GM19467 (cell line): ENCODE data around the gene CACHD1.

Experiments used
- ATAC-seq: cut with Tn5 transposase; IDR thresholded peaks from one replicate; pipeline ENCODE4 v1.9.1; 2021; ENCODE audit warnings: mild to moderate bottlenecking, moderate library complexity; ENCODE audit not compliant: unreplicated experiment

Gene CACHD1

DNA sequence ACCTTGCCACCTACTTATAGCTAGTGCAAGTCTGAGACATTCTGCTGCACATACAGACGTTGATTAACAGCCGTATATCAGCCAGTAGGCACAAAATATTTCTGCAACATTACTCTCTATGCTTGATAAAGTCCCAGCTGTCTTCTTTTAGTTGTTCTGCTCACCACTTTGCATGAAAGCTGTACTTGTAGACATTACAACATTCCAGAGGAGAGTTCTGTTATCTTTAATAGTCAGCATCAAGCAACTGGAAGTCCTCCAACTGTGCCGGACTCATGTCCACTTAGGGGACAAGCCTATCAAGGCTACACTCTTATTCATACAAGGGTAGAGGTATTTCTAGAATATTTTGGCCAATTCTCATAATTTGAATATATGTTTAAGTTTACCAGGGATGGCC is 50.0 kb downstream of the CACHD1 start:
- ATAC-seq, result no peak

DNA sequence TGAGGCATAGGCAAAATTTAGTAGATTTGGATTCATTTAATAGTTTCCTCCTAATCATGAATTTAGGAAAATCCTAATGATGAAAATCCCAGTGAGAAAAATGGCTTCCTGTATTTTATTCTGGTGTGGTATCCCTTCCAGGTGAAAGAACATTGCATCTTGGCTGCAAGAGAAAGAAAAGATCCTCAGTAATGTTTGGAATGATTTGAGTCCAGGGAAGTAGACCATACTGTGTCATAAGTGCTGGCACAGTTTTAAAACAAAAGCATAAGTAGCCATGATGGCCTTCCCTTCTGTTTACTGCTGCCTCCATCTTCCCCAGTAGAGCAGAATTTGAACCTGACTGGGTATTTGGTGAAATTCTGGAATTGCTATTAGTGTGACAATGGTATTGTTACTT is 52.8 kb downstream of the CACHD1 start:
- ATAC-seq, result no peak

DNA sequence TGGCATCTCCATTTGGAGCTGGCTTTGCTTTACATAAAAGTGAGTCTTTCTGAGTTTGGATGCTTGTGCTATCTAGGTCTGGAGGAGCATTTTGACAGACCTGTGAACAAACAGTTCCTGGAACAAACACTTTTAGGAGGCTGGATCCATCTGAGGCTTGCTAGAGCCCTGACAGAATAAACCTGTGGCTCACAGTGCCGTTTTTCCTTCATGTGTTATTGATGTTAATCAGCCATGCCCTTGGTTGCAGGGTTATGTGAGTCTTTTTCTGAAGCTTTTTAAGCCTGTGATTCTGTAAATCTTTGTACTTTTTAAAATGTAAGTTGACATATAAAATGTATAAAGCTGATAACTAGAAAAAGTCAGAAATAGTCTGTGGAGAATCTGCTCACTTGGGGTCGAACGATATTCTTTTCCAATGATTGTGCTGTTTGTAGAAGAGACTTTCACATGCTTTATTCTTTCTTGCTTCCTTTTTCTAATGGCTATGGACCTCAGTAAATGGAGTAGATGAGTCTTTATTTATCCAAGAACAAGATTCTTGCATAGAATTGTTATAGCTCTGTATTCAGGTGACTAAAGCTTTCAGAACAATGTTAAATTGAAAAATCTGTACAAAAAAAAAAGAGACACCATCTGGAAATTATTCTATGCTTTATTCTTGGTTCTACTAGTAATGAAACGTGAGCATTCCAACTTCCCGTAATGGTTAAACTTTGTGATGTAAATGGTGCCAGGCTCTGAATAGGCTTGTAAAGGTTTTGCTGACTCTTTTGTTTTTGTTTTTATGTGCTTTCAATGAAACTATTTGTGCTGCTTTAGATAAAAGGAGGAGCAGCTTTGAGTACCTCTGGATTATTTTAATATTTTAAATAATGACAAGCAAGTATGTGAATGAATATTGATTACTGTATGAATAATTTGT is 53.7 kb downstream of the CACHD1 start:
- no peak for ATAC-seq

DNA sequence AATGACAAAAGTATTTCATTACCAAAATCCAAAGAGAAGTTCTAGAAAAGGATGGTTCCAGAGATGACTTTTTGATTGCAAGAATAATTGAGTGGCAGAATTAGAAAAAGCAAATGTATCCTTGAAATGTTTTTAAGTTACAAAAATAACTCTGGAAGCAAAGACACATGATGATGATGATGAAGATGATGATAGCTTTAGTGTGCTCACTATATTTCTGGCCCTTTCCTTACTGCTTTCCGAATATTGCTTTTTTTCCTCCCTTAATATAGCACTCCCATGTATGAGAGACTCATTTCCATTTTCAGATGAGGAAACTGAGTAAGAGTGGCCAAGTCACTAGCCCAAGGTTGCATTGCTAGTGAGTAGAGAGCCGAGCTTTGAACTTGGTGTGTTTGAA is 54.7 kb downstream of the CACHD1 start:
- ATAC-seq, result no peak

DNA sequence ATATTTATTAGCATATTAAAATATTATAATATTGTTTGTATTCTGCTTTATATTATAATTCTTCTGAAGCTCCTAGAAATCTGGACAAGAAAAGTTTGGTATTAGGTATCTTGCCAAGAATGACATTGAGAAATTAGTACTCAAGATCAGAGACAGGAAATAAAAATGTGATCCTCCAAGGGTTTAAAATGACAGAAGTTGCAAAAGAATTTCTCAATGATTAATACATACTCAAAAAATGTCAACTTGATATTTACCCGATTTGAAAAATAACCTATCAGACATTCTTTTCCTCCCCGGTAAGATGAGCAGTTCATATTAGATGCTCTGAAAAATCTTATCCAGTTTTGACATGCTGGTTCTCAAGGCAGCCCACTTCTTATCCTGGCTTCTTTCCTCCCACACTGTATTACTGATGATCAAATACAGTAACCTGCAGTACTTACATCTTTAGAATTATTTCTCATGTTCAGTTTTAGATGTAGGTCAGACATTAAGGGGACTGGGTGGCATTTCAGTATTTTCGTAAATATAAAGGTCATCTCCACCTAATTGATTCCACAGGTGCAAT is 55.3 kb downstream of the CACHD1 start:
- no peak for ATAC-seq

DNA sequence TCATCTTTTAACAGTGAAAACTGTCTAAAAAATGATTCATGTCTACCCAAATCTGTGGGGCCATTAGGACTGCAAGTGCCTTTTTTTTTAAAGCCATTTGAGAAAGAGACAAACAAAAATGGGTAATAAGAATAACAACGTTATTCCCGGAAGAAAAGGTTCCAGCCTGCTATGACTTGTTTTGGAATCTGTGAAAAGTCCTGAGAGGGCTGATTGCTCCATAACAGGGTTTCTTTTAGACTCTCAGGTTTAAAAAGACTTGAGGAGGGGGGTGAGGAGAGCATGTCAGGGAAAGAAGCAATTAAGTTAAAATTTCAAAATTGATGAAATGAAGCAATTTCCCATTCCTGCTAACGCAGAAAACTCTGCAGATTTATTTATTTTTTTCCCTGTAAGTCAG is 56.4 kb downstream of the CACHD1 start:
- no peak for ATAC-seq

DNA sequence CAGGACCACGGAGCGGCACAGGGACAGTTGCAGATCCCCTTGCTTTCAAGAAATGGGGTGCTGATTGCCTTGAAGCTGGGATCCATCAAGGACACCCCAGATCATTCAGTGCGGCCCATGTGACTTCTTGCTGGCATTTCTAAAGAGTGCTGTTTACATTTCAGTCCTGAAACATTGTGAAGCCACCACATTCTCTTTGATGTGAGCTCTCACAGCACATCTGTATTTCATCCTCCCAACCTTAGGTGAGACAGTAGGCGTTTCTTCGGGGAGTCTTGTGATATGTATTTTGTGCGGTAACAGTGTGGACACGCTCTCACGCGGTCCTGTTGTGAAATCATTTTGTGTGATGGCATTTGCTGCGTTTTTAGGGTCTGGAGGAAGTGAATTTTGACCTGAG is 57.2 kb downstream of the CACHD1 start:
- ATAC-seq, result no peak

DNA sequence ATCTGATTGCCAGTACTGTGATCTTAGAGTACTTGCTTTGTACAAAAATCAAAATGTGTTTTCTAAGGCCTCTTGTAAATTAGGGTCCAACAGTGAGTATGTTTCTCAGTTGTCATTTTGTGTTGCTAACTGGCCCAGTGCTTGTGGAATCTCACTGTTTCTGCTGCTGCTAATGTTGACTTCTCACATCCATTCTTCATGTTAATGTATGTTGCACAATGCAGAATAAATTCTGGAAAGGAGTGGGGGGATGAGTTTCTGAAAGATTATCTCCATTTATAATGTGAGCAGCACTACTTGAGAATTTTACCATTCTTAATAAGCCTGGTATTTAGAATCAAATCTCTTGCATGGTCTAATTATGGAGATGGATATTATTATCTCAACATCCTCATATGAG is 57.9 kb downstream of the CACHD1 start:
- no peak for ATAC-seq

DNA sequence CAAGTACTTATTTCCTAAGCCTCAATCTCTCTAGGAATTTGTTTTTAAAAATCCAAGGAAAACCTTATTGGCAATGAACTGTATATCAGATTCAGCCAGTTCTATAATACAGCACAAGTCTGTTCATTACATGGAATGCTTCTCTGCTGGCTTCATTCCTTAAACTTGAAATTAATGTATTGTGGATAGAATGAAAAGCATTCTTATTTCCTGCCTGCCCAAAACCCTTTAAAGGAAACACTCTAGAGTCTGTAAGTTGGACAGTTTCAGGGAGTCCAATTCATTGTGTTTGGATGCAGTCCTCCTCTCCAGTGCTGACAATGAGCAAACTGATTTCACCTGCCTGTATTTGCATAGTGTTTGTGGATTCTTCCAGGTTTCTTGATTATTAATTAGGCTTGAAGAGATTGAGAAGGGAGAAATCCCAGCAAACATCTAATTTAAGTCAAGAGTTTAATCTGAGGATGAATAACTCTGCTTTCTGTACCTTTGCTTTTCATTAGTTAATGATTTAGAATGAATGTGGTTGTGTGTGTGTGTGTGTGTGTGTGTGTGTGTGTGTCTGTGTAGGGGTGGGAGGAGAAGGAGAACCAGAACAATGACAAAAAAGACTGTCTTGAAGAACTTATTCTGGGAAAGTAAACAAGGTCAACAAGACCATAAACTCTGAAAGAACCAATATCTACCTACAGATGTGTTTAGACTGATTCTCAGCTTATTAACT is 61.2 kb downstream of the CACHD1 start:
- ATAC-seq, result no peak

DNA sequence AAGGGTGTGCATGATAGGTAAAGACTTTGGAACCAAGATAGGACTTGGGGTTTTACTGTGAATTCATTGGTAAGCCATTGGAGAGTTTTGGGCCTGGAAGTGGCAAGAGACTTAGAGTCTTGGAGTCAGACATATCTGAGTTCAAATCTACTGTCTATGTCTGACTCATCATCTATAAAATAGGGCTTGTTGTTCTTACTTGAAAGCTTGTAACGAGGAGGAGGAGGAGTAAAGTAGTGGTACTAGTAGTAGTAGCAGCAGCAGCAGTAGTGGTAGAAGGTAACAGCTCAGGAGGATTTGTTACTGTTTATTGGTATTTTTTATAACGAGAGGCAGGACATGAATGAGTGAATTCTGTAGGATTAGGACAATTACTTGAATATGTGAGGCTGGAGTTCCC is 62.7 kb downstream of the CACHD1 start:
- ATAC-seq, result no peak

DNA sequence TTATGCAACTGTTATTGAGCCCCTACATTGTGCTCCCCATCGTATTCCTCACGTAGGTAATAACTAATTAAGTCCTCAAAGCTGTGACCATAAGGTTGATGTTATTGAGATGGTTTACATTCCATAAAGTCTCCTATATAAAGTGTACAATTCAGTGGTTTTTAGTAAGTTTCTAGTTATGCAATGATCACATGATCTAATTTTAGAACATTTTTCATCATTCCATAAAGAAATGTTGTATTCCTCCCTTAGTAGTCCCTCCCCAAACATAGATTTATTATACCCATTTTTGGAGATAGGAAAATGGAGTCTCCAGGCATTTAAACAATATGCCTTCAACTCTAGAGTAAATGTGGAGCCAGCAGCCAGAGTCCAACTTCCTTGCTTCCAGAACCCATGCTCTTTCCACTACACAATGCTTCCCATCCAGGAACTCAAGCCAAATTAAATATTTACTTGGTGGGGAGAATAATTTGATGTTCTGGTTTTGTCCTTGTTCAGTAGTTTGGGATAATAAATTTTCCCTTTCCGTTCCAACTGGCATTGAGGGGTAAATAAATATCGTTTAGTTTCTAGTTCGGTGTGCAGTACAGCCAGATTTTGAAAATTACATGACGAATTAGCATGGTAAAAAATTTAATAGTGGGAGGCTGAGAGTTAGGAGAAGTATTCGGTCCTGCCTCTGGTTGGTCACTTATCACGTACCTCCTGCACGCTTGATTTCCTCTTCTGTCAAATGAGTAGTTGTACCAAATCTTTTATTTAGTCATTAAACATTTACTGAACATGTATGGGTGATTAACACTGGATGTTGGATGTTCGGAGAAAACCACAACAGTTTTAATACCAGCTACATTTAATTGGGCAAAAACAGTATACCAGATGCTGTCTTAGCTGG is 66.3 kb downstream of the CACHD1 start:
- ATAC-seq, result no peak

DNA sequence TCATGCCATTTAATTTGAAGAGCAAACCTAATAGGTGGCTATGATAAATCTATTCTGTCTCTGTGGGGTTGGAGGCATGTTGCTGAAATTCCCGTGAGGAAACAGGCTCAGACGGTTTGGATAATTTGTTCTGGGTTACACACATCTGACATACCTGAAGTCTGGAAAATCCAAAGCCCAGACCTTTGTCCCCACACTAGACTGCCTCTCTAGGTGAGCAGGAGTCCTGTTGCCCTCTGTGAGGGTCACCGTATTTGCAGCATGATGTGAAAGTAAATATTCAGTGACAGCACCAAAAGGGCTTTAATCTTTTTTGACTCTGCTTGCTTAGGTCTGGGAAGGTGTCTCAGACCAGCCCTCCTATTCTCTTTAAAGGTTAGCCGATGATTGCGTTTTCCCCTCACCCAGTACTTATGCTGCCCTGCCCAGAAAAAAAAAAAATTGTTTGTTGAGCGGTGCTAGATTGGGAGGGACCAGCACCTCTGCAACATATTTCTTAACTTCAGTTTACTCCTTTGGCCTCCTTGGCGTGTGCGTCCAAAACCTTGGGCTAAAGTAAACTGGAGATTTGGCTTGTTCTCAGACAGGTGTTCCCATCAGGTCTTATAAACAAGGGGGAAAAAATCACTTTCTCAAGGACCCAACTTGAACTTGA is 67.0 kb downstream of the CACHD1 start:
- ATAC-seq, result no peak

DNA sequence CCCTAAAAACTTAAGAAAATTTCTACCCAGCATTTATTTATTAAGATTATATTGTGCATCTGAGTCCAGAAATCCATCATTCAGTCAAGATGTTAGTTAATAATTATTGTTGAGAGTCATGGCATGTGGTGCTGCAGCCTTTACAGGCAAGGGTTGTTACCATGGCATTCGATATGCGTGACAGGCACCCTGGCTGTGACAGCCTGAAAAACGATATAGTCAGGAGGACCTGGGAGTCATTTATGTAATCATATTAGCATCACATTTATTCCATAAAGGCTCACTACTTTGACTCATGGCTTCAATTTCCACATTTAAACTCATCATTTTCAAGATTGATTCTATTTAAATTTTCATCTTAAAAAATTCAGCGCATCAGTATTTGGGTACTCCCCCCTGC is 68.0 kb downstream of the CACHD1 start:
- ATAC-seq, result no peak

DNA sequence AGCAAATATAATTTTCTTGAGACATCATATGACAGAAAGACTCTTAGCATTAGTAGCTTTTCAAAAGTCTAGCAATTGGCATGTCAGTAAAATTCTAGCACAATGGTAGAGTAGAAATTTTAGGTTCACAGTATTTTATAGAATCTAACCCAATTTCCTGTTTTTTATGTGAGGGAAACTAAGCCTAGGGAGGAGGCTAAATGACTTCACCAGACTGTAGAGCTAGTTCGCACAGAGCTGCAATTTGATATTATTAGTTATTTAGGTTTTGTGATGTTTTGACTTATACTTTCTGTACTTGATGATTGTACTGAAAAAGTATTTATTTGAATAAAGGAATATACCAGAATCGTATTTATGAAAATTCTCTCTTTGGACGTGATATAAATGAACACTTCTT is 68.5 kb downstream of the CACHD1 start:
- no peak for ATAC-seq

DNA sequence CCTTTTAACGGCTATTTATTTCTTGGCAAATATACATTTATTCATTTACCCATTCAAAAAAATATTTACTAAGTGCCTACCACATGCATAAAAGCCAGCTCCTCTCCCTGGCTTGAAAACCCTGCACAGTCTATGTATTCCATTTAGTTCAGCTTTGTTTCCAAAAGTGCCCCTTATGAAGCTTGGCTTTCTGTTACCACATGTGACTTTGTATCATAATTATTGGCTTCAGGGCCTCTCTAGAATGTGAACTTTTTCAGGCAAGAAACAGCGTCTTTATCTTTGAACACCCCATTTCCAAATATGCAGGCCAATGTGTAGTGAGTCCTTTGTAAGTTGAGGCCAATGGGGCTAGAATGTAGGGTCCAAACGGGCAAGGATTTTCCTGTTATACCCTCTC is 69.4 kb downstream of the CACHD1 start:
- no peak for ATAC-seq

DNA sequence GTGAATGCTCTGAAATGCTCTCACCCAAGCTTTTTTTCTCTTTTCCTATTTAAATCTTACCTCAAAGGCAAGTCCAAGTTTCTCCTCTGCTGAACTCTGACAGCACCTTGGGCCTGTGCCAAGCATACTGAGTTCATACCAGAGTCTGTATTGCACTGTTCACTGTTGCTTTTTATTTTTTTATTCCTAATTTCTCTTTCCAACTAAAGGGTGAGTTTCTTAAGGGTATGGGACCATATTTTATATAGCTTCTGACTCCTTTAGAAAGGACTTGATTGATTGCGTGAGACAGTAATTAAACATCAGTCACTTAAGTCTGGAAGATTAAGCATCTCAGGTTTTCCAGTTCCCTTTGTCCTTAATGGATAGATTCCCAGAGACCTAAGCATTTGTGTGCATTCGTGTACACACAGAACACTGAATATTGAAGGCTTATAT is 69.9 kb downstream of the CACHD1 start:
- ATAC-seq, result no peak

DNA sequence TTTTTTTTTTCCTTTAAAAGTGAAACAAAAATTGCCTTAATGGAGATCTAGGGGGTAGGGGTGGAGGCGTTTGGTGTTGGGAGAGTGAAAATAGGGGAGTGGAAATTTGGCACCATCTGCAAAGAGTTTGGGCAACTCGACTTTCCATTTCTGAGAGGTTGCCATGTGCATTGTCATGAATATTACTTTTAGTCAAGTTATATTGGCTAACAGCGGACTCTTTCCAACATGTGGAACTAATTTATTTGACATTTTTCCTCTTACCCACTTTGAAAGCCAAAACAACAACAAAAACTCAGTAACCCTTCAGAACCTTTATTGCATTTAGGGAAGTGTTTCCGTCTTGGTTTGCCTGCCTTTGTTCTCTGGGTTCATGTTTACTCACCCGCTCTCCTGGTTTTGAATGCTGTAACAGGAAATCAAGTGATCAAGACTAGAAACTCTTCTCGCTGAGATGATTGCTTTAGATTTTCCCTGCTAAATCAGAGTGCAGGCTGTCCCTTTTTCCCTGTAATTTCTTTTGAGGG is 70.4 kb downstream of the CACHD1 start:
- no peak for ATAC-seq

DNA sequence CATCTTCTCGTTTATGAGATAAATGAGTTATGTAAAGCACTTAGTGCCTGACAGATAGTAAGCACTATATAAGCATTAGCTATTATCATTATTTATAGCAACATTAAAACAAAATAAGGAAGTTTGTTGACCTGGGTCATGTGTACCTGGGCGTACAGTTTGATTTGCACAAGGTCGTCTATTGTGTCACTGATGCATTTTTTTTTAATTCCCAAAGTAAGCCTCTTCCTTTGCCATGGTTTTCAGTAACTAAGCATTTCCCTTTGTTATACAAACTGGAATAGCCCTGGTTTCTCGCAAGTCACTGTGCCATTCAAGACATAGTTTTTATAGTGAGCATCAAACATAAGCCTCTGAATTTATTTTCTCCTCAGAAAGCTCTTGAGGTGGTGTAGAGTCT is 72.2 kb downstream of the CACHD1 start:
- no peak for ATAC-seq

DNA sequence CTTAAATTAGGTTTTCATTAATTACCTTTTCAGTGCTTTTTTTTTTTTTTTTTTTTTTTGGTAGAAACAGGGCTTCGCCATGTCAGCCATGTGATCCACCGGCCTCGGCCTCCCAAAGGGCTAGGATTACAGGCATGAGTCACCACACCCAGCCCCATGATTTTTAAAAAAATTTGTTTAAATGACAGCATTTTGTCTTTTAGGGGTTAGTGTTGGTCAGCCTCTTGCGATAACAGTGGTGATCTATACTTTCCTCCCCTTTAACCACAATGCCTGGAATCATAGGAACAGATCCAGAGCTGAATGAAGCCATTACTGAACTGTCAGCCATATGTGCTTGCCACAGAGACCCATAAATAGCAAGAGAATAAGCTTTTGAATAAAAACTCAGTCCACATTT is 73.9 kb downstream of the CACHD1 start:
- ATAC-seq, result no peak
